HepG2 (cell line): ENCODE data around the gene ANP32B. TPM values are rescaled to one million over a fixed set of nuclear protein-coding genes. Genes with fewer than 3 reads are reported as not detected.

Experiments used
- ASH2L ChIP-seq: fragments of 300-600, 200-600 bp; sonication (generic); IDR thresholded peaks from 2 replicates; pipeline ENCODE4 v1.7.0; 2017; ENCODE audit warnings: low read depth, mild to moderate bottlenecking, moderate library complexity, mixed read lengths, low read length; ENCODE audit not compliant: insufficient read length
- BCL6 ChIP-seq: IDR thresholded peaks from 2 replicates; pipeline ENCODE4 v1.6.1; 2016; ENCODE audit warnings: missing genetic modification reagents, missing compliant biosample characterization
- MBD4 ChIP-seq: IDR thresholded peaks from 2 replicates; pipeline ENCODE4 v1.6.1; 2012; ENCODE audit warnings: low read length, inconsistent platforms, borderline replicate concordance
- PHF20 ChIP-seq: sonication (generic); formaldehyde crosslinking; IDR thresholded peaks from 2 replicates; pipeline ENCODE4 v1.5.0; 2020; ENCODE audit warnings: mild to moderate bottlenecking, missing genetic modification reagents
- REPIN1 ChIP-seq: sonication (generic); formaldehyde crosslinking; IDR thresholded peaks from 2 replicates; pipeline ENCODE4 v1.8.0; 2022; ENCODE audit warnings: missing genetic modification reagents, low read depth, mild to moderate bottlenecking, borderline replicate concordance
- RFX3 ChIP-seq: IDR thresholded peaks from 2 replicates; pipeline ENCODE4 v1.6.1; 2016; ENCODE audit warnings: missing biosample characterization, missing genetic modification reagents
- SOX13 ChIP-seq, 3 experiments: fragments of 450-650 bp in 1 of 3; sonication (generic) in 1 of 3; formaldehyde crosslinking in 1 of 3; IDR thresholded peaks in 2 of 3; conservative IDR thresholded peaks in 1 of 3; 2 replicates each; pipeline versions ENCODE4 v1.5.0 to v1.6.1; 2016 to 2020; ENCODE audit warnings: antibody characterized with exemption in 1 of 3, mild to moderate bottlenecking in 1 of 3, missing compliant biosample characterization in 1 of 3, missing genetic modification reagents in 1 of 3, moderate library complexity in 1 of 3
- SP140L ChIP-seq: sonication (generic); formaldehyde crosslinking; IDR thresholded peaks from 2 replicates; pipeline ENCODE4 v1.4.0; 2020; ENCODE audit warnings: missing genetic modification reagents, borderline replicate concordance
- TERF1 ChIP-seq: sonication (generic); formaldehyde crosslinking; IDR thresholded peaks from 2 replicates; pipeline ENCODE4 v1.8.0; 2022; ENCODE audit warnings: mild to moderate bottlenecking, missing genetic modification reagents, moderate library complexity
- ZNF101 ChIP-seq: sonication (generic); formaldehyde crosslinking; IDR thresholded peaks from 2 replicates; pipeline ENCODE4 v1.4.0; 2020; ENCODE audit warnings: mild to moderate bottlenecking, low read depth, missing genetic modification reagents, borderline replicate concordance
- ZNF18 ChIP-seq: sonication (generic); formaldehyde crosslinking; IDR thresholded peaks from 2 replicates; pipeline ENCODE4 v1.8.0; 2022; ENCODE audit warnings: mild to moderate bottlenecking, missing genetic modification reagents; ENCODE audit not compliant: insufficient replicate concordance
- ZNF33A ChIP-seq: sonication (generic); formaldehyde crosslinking; IDR thresholded peaks from 2 replicates; pipeline ENCODE4 v1.5.1; 2020; ENCODE audit warnings: missing genetic modification reagents, mild to moderate bottlenecking, moderate library complexity, borderline replicate concordance
- ZNF503 ChIP-seq: sonication (generic); formaldehyde crosslinking; IDR thresholded peaks from 2 replicates; pipeline ENCODE4 v1.4.0; 2020; ENCODE audit warnings: missing genetic modification reagents
- ZNF576 ChIP-seq: sonication (generic); formaldehyde crosslinking; IDR thresholded peaks from 2 replicates; pipeline ENCODE4 v1.4.0; 2020; ENCODE audit warnings: mild to moderate bottlenecking, missing genetic modification reagents
- ZNF652 ChIP-seq: IDR thresholded peaks from 2 replicates; pipeline ENCODE4 v1.6.1; 2016; ENCODE audit warnings: low read depth, borderline replicate concordance
- polyA plus RNA-seq, 8 experiments: library from polyadenylated mRNA; depleted of rRNA in 3 of 8; stranded (reverse) in 7 of 8; unstranded in 1 of 8; fragments of >200 nt; fragmentation: Illumina TruSeq in 4 of 8; extraction: Trizol in 4 of 8; gene quantifications; 2 replicates each; pipeline versions ENCODE4 v1.2.1 to v1.2.3, GENCODE V29; 2011 to 2016; ENCODE audit warnings: low read depth in 4 of 8, missing spikeins in 1 of 8, mixed read lengths in 1 of 8; ENCODE audit not compliant: insufficient read depth in 1 of 8
- total RNA-seq, 5 experiments: library from RNA; depleted of rRNA; stranded (reverse); fragments of >200 nt; fragmentation: Illumina TruSeq; extraction: Trizol; gene quantifications; 2 replicates each; pipeline ENCODE4 v1.2.3, GENCODE V29; 2016; ENCODE audit warnings: low read depth in 1 of 5
- TF ChIP-seq, protein P1 (sequence below): sonication (generic); formaldehyde crosslinking; IDR thresholded peaks from 2 replicates; pipeline ENCODE4 v1.9.0; 2021; ENCODE audit warnings: missing genetic modification reagents, mild to moderate bottlenecking, borderline replicate concordance

ANP32B gene
- total and polyA plus RNA-seq, 2 of the 13 experiments (the other 11 are each of a cell fraction or from before 2014, with no cell fraction given): 22.1 to 37.5 TPM

DNA sequence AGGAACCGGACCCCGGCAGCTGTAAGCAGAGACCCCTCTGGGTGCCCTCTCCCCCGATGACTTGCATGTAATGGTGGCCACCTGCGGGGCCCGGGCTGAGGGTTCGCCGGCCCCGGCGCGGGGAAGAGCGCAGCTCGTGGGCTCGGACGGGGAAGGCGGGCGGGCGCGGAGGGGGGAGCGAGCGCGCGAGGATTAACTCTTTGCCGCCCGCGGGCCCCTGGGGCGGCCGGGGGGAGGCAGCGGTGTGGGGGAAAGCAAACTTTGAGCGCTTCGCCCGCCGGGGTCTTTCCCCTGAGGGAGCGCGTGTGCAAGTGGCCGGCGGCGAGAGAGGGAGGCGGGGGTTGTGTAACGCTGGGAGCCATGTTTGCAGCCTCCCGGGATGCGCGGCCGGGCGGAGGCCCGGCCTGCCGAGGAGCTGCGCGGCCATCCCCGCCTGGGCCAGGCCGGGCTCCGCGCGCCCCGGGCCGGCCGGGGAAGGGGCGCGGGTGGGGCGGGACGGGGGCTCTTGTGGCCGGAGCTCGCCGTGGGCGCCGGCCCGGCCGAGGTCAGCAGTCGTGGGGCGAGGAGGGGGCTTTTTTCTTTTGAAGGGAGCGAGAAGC is 547 bp downstream of the ANP32B start (continued):
- peak; percentile 92 for TF ChIP-seq ZNF652 (CRISPR knock-in tag)
- 0 out of 2 replicates have a peak, but pooled peaks have one; percentile 12 for TF ChIP-seq PHF20 (CRISPR knock-in tag)
- TF ChIP-seq, protein P1, sequence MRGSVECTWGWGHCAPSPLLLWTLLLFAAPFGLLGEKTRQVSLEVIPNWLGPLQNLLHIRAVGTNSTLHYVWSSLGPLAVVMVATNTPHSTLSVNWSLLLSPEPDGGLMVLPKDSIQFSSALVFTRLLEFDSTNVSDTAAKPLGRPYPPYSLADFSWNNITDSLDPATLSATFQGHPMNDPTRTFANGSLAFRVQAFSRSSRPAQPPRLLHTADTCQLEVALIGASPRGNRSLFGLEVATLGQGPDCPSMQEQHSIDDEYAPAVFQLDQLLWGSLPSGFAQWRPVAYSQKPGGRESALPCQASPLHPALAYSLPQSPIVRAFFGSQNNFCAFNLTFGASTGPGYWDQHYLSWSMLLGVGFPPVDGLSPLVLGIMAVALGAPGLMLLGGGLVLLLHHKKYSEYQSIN (CRISPR knock-in tag): no peak
- no peak for TF ChIP-seq RFX3 (CRISPR knock-in tag)
- TF ChIP-seq MBD4: no peak
- no peak for TF ChIP-seq ZNF33A (CRISPR knock-in tag)
- 0 out of 2 replicates have a peak, but pooled peaks have one; percentile 3 for TF ChIP-seq ZNF503 (CRISPR knock-in tag)
- TF ChIP-seq ZNF18 (CRISPR knock-in tag): no peak
- no peak for TF ChIP-seq REPIN1 (CRISPR knock-in tag)
- TF ChIP-seq TERF1 (CRISPR knock-in tag): no peak
- TF ChIP-seq SP140L (CRISPR knock-in tag): no peak
- TF ChIP-seq ZNF101 (CRISPR knock-in tag): no peak
- no peak for TF ChIP-seq BCL6 (CRISPR knock-in tag)
- no peak for TF ChIP-seq SOX13 (IDR thresholded peaks at IDR 0.05)
- TF ChIP-seq SOX13 (CRISPR knock-in tag; conservative IDR thresholded peaks at IDR 0.05 in 1 of 2, IDR thresholded peaks at IDR 0.05 in 1 of 2): no peak
- no peak for TF ChIP-seq ASH2L
- TF ChIP-seq ZNF576 (CRISPR knock-in tag): no peak
